PC-9 (cell line): ENCODE results near the gene PC.

ENCODE experiments used
- CTCF ChIP-seq: fragments of 200-600 bp; sonication (generic); conservative IDR thresholded peaks from 2 replicates; pipeline ENCODE4 v1.6.1; 2017; ENCODE audit warnings: mixed run types, antibody characterized with exemption, mild to moderate bottlenecking, moderate library complexity
- EZH2 ChIP-seq: fragments of 200-600 bp; sonication (generic); IDR thresholded peaks from 2 replicates; pipeline ENCODE4 v1.8.0; 2017; ENCODE audit warnings: antibody characterized with exemption, low read depth

DNA sequence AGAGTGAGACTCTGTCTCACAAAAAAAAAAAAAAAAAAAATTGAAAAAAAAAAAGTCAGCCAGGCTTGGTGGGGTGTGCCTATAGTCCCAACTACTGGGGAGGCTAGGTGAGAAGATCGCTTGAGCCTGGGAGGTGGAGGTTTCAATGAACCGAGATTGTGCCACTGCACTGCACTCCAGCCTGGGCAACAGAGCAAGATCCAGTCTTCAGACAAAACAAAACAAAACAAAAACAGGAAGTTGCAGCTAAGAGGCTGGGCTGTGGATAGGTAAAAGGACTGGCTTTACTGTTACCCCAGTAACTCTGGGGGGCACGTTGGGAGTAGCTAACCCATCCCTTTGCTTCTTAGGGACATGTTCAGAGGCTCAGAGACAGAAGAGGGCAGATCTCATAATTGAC, 6.3 kb upstream of the PC start:
- TF ChIP-seq CTCF (no peak), EZH2 (no peak)
